Suprapubic skin (tissue), 3 donors: ENCODE measurements around the gene PSMG4.

Source experiments
- CTCF ChIP-seq, 2 donors: fragments of 200-600 bp in 1 of 2; fragments of 450-650 bp in 1 of 2; sonication (generic) in 1 of 2; IDR thresholded peaks; one replicate each; pipeline ENCODE4 v1.5.1; 2016 to 2019; ENCODE audit warnings: antibody characterized with exemption in 2 of 2, mild to moderate bottlenecking in 1 of 2, moderate library complexity in 1 of 2
- EP300 ChIP-seq: sonication (generic); formaldehyde crosslinking; IDR thresholded peaks from one replicate; pipeline ENCODE4 v1.6.1; 2017; ENCODE audit warnings: antibody characterized with exemption
- POLR2A ChIP-seq, 2 donors: fragments of 450-650 bp; IDR thresholded peaks; one replicate each; pipeline ENCODE4 v1.6.1; 2017; ENCODE audit warnings: antibody characterized with exemption in 2 of 2, mild to moderate bottlenecking in 2 of 2, moderate library complexity in 2 of 2

- TF ChIP-seq CTCF (IDR thresholded peaks at IDR 0.05) (no peak), EP300 (no peak), POLR2A (IDR thresholded peaks at IDR 0.05) (no peak)
Measured at GRCh38 chr6:3249821-3250220, 8.9 kb upstream of the PSMG4 start.
